Karpas-422 (cell line): ENCODE data around the gene SEMA6B. TPM values are rescaled to one million over a fixed set of nuclear protein-coding genes. Genes with fewer than 3 reads are reported as not detected.
"Not testable (repeated sequence)": the region's sequence is repeated elsewhere in the genome, so short reads cannot be mapped to it uniquely, and the experiment has no call there.

ENCODE experiments used
- DNase-seq: peaks from one replicate; pipeline ENCODE4 v3.0.0-alpha.2; 2015
- H2AFZ ChIP-seq: fragments of 200-600 bp; sonication (generic); 2 replicates; pipeline ENCODE4 v1.6.1; 2014; ENCODE audit warnings: antibody characterized with exemption, low read length, mixed read lengths
- H3K27ac ChIP-seq: fragments of 200-600 bp; sonication (generic); 2 replicates; pipeline ENCODE4 v1.5.1; 2014; ENCODE audit warnings: mild to moderate bottlenecking, low read length, moderate library complexity
- H3K27me3 ChIP-seq: fragments of 200-600 bp; sonication (generic); 2 replicates; pipeline ENCODE4 v1.6.1; 2014; ENCODE audit warnings: low read length, mixed read lengths
- H3K36me3 ChIP-seq: fragments of 200-600 bp; sonication (generic); 2 replicates; pipeline ENCODE4 v1.6.1; 2014; ENCODE audit warnings: low read length, mixed read lengths; ENCODE audit not compliant: insufficient read depth
- H3K4me1 ChIP-seq: fragments of 200-600 bp; sonication (generic); 2 replicates; pipeline ENCODE4 v1.6.1; 2014; ENCODE audit warnings: mild to moderate bottlenecking, low read length, mixed read lengths
- H3K4me2 ChIP-seq: fragments of 200-600 bp; sonication (generic); 2 replicates; pipeline ENCODE4 v1.6.1; 2014; ENCODE audit warnings: low read length, low read depth, mild to moderate bottlenecking; ENCODE audit not compliant: poor library complexity, severe bottlenecking
- H3K4me3 ChIP-seq: fragments of 200-600 bp; sonication (generic); 2 replicates; pipeline ENCODE4 v1.5.1; 2014; ENCODE audit warnings: mild to moderate bottlenecking, antibody characterized with exemption, low read length, mixed read lengths
- H3K79me2 ChIP-seq: fragments of 200-600 bp; sonication (generic); 2 replicates; pipeline ENCODE4 v1.6.1; 2014; ENCODE audit warnings: mild to moderate bottlenecking, low read length, mixed read lengths
- H3K9ac ChIP-seq: fragments of 200-600 bp; sonication (generic); 2 replicates; pipeline ENCODE4 v1.6.0; 2014; ENCODE audit warnings: low read length
- H3K9me2 ChIP-seq: fragments of 200-600 bp; sonication (generic), shearing (Covaris generic); replicated peaks from 2 replicates; pipeline ENCODE4 v1.6.0; 2014; ENCODE audit warnings: mild to moderate bottlenecking, low read length, moderate library complexity; ENCODE audit not compliant: insufficient read depth
- H3K9me3 ChIP-seq: fragments of 300-700, 200-600 bp; sonication (generic); 2 replicates; pipeline ENCODE4 v1.6.1; 2014; ENCODE audit warnings: low read length, mixed read lengths
- H4K20me1 ChIP-seq: fragments of 200-600 bp; sonication (generic); 2 replicates; pipeline ENCODE4 v1.6.1; 2014; ENCODE audit warnings: mild to moderate bottlenecking, antibody characterized with exemption, low read length, low read depth; ENCODE audit not compliant: insufficient read depth
- total RNA-seq: library from RNA; depleted of rRNA; stranded (reverse); fragments of >200 nt; shearing (Covaris generic); gene quantifications from 2 replicates; pipeline ENCODE4 v1.2.3, GENCODE V29; 2014; ENCODE audit warnings: low replicate concordance

Gene SEMA6B
- total RNA-seq, 1 experiment from 2014 or later: not detected

- peaks cover 7% of the 10 kb centered on the region for H3K4me1 ChIP-seq
- no peaks in the 10 kb centered on the region for H3K27me3 ChIP-seq
- H3K27ac ChIP-seq: no peak overlapping the region
- no peaks in the 10 kb centered on the region for H3K36me3 ChIP-seq
- H3K9ac ChIP-seq: no peak overlapping the region
- no peaks in the 10 kb centered on the region for H3K79me2 ChIP-seq
- H2AFZ ChIP-seq: no peak overlapping the region
- no peak for DNase-seq
- no peak overlapping the region for H3K4me2 ChIP-seq
- H3K4me3 ChIP-seq: no peak overlapping the region
- no peaks in the 10 kb centered on the region for H3K9me3 ChIP-seq
- H3K9me2 ChIP-seq: no peaks in the 10 kb centered on the region
- 0 out of 2 replicates have a peak, but pooled peaks cover 4% of the 10 kb centered on the region for H4K20me1 ChIP-seq
Measured at GRCh38 chr19:4600082-4600481, 40.6 kb upstream of the SEMA6B start.

- H3K79me2 ChIP-seq: no peaks in the 10 kb centered on the region
- H3K4me2 ChIP-seq: peak overlapping the region; percentile 56
- H4K20me1 ChIP-seq: 0 out of 2 replicates have a peak, but pooled peaks cover 4% of the 10 kb centered on the region
- no peaks in the 10 kb centered on the region for H3K27me3 ChIP-seq
- no peaks in the 10 kb centered on the region for H3K9me2 ChIP-seq
- peaks cover 7% of the 10 kb centered on the region for H3K4me1 ChIP-seq
- no peak for DNase-seq
- no peak overlapping the region for H3K9ac ChIP-seq
- no peak overlapping the region for H3K27ac ChIP-seq
- no peaks in the 10 kb centered on the region for H3K36me3 ChIP-seq
- H3K4me3 ChIP-seq: no peak overlapping the region; the same call in 1 of the 2 replicates
- no peak overlapping the region for H2AFZ ChIP-seq
- H3K9me3 ChIP-seq: no peaks in the 10 kb centered on the region
Measured at GRCh38 chr19:4598712-4599111, 39.2 kb upstream of the SEMA6B start.

GRCh38 chr19:4597975-4598671 is 38.6 kb upstream of the SEMA6B start:
- Histone ChIP-seq H3K4me3 (peak overlapping the region; percentile 20; the same call in 1 of the 2 replicates), H3K9ac (no peak overlapping the region), H4K20me1 (0 out of 2 replicates have a peak, but pooled peaks cover 4% of the 10 kb centered on the region), H3K36me3 (no peaks in the 10 kb centered on the region), H3K9me2 (no peaks in the 10 kb centered on the region), H3K9me3 (no peaks in the 10 kb centered on the region), H3K4me2 (peak overlapping the region; percentile 56), H2AFZ (peak overlapping the region; percentile 24; the same call in 1 of the 2 replicates), H3K27me3 (no peaks in the 10 kb centered on the region), H3K4me1 (peaks cover 7% of the 10 kb centered on the region), H3K27ac (no peak overlapping the region), H3K79me2 (no peaks in the 10 kb centered on the region)
- DNase-seq: peak; percentile 87

GRCh38 chr19:4597278-4597974 is 37.9 kb upstream of the SEMA6B start:
- H4K20me1 ChIP-seq: 0 out of 2 replicates have a peak, but pooled peaks cover 4% of the 10 kb centered on the region

GRCh38 chr19:4596033-4596904 is 36.8 kb upstream of the SEMA6B start:
- Histone ChIP-seq H3K4me1 (peaks cover 7% of the 10 kb centered on the region), H3K4me2 (no peak overlapping the region), H3K27me3 (no peaks in the 10 kb centered on the region), H3K79me2 (no peaks in the 10 kb centered on the region), H4K20me1 (0 out of 2 replicates have a peak, but pooled peaks cover 4% of the 10 kb centered on the region), H2AFZ (no peak overlapping the region), H3K27ac (no peak overlapping the region), H3K36me3 (no peaks in the 10 kb centered on the region), H3K9me2 (no peaks in the 10 kb centered on the region), H3K4me3 (no peak overlapping the region), H3K9ac (no peak overlapping the region), H3K9me3 (no peaks in the 10 kb centered on the region)
- DNase-seq: no peak

More at GRCh38 chr19:4597278-4597974, 37.9 kb upstream of the SEMA6B start:
- Histone ChIP-seq H3K4me3 (no peak overlapping the region), H3K9me2 (no peaks in the 10 kb centered on the region), H3K4me1 (peaks cover 7% of the 10 kb centered on the region), H2AFZ (no peak overlapping the region), H3K9me3 (no peaks in the 10 kb centered on the region), H3K27ac (no peak overlapping the region), H3K4me2 (no peak overlapping the region), H3K27me3 (no peaks in the 10 kb centered on the region), H3K9ac (no peak overlapping the region), H3K36me3 (no peaks in the 10 kb centered on the region), H3K79me2 (no peaks in the 10 kb centered on the region)
- DNase-seq: no peak

- H3K79me2 ChIP-seq, H2AFZ ChIP-seq, H3K4me3 ChIP-seq, H3K27me3 ChIP-seq, H3K4me2 ChIP-seq, H3K9me3 ChIP-seq, H3K4me1 ChIP-seq, H3K9me2 ChIP-seq, H3K36me3 ChIP-seq, H3K27ac ChIP-seq, DNase-seq, H3K9ac ChIP-seq, H4K20me1 ChIP-seq: not testable (repeated sequence)
Measured at GRCh38 chr19:4595158-4595557, 35.7 kb upstream of the SEMA6B start.

- H4K20me1 ChIP-seq: 0 out of 2 replicates have a peak, but pooled peaks cover 4% of the 10 kb centered on the region
- H3K4me2 ChIP-seq: no peak overlapping the region
- no peaks in the 10 kb centered on the region for H3K9me2 ChIP-seq
- H3K9ac ChIP-seq: no peak overlapping the region
- no peaks in the 10 kb centered on the region for H3K79me2 ChIP-seq
- H3K4me3 ChIP-seq: no peak overlapping the region
- no peak overlapping the region for H3K27ac ChIP-seq
- H2AFZ ChIP-seq: no peak overlapping the region
- no peaks in the 10 kb centered on the region for H3K36me3 ChIP-seq
- H3K27me3 ChIP-seq: no peaks in the 10 kb centered on the region
- H3K4me1 ChIP-seq: peaks cover 7% of the 10 kb centered on the region
- DNase-seq: no peak
- H3K9me3 ChIP-seq: no peaks in the 10 kb centered on the region
Measured at GRCh38 chr19:4594201-4594600, 34.7 kb upstream of the SEMA6B start.
